GM19372 (cell line): ENCODE results near the gene ELMO1.

Experiments
- ATAC-seq: cut with Tn5 transposase; IDR thresholded peaks from one replicate; pipeline ENCODE4 v1.9.1; 2021; ENCODE audit warnings: mild to moderate bottlenecking, low read depth, moderate library complexity; ENCODE audit not compliant: unreplicated experiment

ELMO1 gene

DNA sequence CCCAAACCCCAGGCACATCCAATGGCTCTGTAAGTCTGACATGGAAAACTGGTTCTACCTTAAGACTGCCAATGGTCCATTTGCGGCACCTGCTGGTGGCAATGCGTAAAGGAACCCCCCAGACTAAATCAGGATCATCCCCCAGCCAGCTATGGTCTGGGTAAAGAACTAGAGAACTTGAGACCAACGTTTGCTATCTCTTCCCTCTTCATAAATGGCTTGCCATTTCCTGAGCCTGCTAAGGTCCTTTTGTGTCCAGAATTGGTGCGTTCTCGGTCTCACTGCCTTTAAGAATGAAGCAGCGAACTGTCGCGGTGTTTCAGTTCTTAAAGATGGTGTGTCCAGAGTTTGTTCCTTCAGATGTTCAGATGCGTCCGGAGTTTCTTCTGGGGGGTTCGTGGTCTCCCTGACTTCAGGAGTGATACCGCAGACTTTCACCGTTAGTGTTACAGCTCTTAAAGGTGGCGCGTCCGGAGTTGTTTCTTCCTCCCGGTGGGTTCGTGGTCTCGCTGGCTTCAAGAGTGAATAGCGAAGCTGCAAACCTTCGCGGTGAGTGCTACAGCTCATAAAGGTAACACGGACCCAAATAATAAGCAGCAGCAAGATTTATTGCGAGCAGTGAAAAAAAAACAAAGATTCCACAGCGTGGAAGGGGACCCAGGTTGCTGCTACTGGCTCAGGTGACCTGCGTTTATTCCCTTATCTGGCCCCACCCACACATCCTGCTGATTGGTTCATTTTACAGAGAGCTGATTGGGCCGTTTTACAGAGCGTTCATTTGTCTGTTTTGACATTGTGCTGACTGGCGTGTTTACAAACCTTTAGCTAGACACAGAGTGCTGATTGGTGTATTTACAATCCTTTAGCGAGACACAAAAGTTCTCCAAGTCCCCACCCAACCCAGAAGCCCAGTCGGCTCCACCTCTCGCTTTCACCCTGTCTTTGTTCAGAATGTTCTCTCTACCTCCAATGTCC, 95.4 kb downstream of the ELMO1 start:
- peak; percentile 66 for ATAC-seq

GRCh38 chr7:37352251-37352880, 96.3 kb downstream of the ELMO1 start:
- no peak for ATAC-seq

GRCh38 chr7:37351716-37352115, 96.9 kb downstream of the ELMO1 start:
- no peak for ATAC-seq

DNA sequence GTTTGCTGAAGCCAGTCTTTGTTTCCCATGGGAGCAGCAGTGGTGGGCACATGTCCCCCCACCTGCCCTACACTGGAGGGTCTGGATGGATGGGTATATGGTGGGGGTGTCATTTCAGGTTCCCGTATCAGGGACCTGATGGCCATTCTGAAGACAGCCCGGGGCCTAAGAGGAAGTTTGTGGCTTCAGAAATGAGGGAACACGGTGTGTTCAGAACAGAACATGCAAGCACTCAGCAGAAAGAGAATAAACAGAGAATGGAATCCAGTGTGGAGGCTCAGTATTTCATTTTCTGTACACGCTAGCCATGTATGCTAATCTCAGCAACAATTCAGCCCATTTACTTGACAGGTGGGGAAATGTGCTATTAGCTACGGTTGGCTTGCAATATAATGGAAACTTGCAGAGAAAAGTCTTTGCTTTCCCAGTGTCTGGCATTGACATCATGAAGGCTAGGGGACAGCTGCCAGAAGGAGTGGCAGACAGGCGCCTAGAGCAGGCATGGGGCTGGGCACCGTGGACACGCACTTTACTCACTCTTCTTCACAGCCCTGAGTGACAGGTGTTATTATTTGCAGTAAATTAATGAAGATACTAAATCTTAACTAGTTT, 98.6 kb downstream of the ELMO1 start:
- no peak for ATAC-seq

- no peak for ATAC-seq
Measured at GRCh38 chr7:37348982-37349381, 99.7 kb downstream of the ELMO1 start.

DNA sequence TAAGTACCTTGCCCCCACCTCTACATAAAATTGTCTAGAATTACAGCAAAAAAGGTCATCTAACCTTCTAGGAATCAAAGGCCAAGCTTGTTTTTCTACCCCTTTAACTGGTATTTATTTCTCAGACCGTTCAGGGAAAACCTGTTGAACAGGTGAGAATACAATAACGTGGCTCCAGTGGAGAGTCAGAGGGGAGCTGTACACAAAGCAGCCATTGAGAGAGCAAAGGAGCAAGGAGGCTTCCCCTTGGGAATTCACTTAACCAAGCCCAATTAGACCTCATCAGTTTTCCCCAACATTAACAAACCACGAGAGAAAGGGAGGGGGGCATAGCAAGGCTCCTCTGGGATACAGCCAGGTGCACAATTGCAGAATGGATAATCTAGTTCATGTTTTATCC, 101.9 kb downstream of the ELMO1 start:
- ATAC-seq: no peak

- no peak for ATAC-seq
Measured at GRCh38 chr7:37344886-37345579, 103.6 kb downstream of the ELMO1 start.

DNA sequence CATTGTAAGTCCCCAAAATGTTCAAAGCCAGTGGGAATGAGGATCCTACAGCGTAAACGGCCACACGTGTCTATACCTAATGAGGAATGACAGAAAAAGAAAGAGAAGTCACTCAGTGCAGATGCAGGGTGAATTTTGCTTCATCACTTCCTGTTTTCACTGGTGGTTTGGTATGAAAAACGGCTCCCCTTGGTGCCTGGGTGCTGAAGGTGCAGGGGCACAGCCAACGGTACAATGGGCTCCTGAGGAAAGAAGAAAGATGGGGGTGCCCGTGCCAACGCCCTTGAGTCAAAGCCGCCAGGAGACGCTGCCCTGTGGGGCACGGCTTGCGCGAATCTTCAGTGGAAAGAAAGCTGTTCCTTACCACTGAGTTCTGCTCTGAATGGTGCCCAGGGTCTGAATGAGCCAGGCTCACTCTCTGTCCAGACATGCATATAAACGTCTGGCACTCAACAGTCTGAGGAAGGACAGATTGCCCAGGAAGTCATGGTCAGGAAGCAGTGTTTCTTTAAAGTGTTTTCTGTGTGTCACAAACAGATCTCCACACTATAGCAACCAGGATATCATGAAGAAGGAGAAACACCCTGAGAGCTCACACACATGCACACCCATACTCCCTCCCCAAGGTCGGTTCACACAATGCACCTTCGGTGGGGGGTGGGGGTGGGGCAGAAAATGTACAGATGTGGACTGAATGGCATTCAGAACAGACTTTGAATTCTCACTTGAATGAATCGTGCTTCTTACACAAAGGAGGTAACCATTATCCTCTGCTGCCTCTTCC, 105.8 kb downstream of the ELMO1 start:
- ATAC-seq: peak; percentile 58

- ATAC-seq: peak; percentile 7
Measured at GRCh38 chr7:37342176-37342687, 106.4 kb downstream of the ELMO1 start.

DNA sequence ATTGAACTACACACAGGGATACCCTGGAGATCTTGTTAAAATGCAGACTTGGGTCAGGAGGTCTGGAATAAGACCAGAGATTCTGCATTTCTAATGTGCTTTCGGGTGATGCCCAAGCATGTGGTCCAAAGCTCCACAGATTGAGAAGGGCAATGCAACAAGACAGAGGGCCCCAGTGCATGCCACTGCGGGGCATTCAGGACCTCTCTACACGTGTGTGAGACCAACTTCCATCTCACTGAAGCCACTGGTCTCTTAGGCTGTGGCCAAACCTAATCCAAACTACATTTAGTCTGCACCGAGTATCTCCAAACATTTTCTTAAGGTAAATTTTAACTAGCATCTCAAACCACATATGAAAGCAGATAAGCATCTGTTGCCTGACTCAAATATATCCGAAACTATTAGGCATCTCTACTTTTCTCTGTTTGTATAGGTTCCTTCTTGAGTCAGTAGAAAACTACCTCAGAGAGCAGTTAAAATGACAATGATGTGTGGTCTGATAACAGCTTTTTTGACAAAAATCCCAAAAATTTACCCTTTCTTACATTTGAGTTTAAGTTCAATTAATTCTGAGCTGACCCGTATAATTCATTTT, 107.5 kb downstream of the ELMO1 start:
- peak; percentile 40 for ATAC-seq

DNA sequence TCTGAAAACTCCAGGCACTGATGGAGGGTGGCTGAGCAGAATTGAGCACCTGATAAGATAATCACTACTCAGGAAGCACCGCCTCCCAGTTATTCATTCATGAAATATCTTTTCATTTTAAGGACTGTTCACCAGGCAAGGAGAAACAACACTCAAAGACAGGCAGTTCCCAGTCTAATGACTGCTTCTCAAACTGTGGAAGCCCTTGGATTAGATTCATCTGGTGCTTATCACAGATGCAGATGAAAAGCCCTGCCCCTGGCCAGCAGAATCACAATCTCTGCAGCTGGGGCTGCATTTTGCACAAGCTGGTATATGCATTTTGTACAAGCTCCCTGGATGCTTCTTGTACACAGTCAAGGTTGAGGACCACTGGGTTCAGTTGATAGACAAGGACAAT, 109.7 kb downstream of the ELMO1 start:
- ATAC-seq: no peak

DNA sequence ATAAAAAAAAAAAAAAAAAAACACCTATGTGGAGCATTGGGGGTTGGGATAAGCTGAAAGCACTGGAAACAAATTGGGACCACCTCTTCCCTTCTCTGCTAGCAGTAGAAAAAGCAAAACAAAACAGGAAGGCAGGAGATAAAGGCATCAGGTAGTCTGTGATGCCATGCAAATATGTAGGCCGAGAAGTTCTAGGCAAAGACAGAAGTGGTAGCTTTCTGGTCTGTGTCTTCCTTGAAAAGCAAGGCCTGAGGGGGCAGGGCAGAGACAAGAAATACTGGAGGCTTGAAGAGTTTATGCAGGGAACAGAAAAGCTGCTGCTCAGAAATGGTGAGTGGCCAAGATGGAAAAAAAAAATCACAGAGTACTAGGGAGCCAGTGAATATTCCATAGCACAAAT, 111.1 kb downstream of the ELMO1 start:
- no peak for ATAC-seq

- peak; percentile 90 for ATAC-seq
Measured at GRCh38 chr7:37336259-37336658, 112.4 kb downstream of the ELMO1 start.

DNA sequence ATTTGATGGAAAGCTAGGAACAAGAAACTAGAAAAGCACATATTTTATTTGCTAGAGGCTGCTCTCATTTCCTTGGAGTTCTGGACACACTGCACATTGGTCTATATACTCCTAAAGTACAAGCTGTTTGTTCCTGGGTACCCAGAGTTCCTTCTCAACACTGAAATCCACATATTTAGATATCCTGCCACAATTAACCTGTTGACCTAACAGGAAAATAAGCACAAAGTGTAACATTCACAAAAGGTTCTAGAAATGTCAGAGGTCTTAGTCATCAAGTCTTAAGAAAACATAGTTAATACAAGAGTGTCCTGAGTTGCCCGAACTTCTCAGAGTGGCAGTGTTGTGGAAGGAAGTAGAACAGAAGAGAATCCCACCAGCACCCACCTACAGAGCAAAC, 115.6 kb downstream of the ELMO1 start:
- ATAC-seq: no peak

DNA sequence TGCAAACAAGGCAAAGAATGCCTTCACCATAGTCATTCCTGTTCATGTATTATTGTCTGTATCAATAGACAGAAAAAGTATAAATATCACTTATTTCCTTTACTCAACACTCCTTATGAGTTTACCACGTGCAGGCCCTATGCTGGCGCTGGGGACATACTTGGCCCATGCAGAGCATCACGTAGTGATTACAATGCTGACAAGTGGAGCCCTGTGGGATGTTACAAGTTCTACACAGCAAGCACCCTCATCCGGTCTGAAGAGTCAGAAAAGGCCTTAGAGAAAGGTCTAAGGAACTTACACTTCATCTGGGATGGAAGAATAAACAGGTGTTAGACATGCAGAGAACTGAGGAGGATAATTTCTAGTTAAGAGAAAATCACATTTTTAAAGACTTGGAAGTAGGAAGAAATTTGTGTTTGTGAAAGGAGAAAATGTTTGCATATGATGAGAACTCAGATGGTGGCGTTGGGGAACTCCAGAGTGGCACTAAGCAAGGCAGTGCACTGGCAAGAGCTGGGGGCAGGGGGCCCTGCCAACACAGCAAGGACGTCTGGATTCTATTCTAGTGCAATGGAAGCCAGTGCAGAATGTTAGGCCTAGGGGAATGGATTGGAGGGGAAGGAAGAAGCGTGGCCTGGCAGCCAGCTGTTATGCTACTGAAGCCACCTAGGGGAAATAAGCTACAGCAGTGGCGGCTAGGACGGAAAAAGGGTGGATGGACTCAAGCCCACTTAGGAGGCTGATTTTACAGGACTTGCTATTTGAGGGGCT, 116.2 kb downstream of the ELMO1 start:
- no peak for ATAC-seq

DNA sequence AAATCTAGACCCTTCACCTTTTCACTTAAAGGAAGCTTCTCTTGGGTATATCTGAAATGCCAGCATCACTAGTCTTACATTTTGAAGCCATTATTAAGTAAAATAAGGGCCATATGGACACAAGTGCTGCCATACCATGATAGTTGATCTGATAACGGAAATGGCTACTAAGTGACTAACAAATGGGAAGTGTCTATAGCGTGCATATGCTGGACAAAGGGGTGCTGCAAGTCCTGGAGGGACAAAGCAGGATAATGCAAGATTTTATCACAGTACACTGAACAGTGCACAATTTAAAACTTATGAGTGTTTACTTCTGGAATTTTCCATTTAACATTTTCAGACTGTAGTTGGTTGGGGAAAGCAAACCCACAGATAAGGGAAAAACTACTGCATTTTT, 117.9 kb downstream of the ELMO1 start:
- no peak for ATAC-seq

DNA sequence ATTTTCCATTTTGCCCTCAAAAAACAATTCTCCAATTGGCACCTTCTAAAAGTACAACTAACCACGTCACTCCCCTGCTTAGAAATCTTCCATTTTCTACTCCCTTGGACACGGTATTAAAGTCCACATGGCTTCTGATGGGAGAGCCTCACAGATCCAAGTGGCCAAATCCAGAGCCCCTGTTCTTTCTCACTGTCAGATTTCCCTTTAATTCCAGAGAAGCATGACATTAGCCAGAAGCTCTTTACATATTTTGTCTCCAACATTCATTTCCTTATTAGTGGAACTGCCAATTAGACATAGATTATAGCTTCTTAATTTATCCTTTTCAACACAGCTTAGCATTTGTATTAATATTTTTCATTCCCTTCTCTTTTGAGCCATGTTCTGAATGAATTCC, 118.7 kb downstream of the ELMO1 start:
- ATAC-seq: no peak

DNA sequence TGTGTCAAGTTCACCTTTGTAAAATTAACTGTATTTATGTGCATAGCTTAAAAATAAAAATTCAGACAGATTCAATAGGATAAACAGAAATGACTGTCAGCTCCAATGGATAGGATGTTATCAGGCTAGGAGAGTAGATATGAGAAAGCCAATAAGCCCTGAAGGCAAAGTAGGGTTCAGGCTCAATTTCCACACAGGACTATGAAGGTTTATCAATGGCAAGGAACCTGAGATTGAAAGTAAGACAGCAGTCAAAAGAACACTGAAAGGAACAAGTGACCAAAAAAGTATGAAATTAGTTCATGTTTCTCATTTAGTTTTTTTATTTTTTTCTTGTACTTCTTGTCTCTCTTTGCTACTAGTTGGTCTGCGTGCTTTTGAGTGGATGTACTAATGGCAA, 121.4 kb downstream of the ELMO1 start:
- no peak for ATAC-seq

DNA sequence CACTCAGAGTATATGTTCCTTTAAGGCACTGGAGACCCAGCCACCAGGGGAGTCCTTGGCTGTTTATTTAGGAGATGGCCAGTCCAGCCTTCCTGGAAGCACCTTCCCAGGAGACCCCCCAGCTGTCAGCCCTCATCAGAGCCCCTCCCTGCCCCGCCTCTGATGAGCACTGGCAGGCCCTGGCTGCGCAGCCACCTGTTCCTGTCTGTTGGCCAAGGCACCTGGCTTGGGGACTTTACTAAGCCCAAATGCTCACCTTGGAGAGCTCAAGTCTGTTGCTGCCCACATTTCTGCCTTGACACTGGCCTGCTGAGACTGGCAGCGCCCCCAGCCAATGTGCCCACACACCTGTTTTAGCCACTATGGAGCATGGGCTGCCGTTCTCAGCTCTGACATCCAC, 124.7 kb downstream of the ELMO1 start:
- ATAC-seq: no peak
